NT2/D1 (cell line): ENCODE measurements around the gene PLEKHA6.

Experiments used
- SUZ12 ChIP-seq: IDR thresholded peaks from 2 replicates; pipeline ENCODE4 v1.6.1; 2011; ENCODE audit not compliant: insufficient read length, insufficient read depth; ENCODE audit errors: extremely low read depth
- ZNF274 ChIP-seq: IDR thresholded peaks from 2 replicates; pipeline ENCODE4 v1.6.1; 2011; ENCODE audit warnings: mild to moderate bottlenecking, low read depth, low read length

- no peak for TF ChIP-seq ZNF274
- no peak for TF ChIP-seq SUZ12
Observed at GRCh38 chr1:204227996-204228785, 131.5 kb downstream of the PLEKHA6 start.
